Ishikawa (cell line): ENCODE results near the gene NTMT1.

Experiments
- CEBPB ChIP-seq: IDR thresholded peaks from 2 replicates; pipeline ENCODE4 v1.6.1; 2012
- EGR1 ChIP-seq: IDR thresholded peaks from 2 replicates; pipeline ENCODE4 v1.6.1; 2012
- EP300 ChIP-seq: IDR thresholded peaks from 2 replicates; pipeline ENCODE4 v1.6.1; 2012; ENCODE audit warnings: borderline replicate concordance
- NFIC ChIP-seq: IDR thresholded peaks from 2 replicates; pipeline ENCODE4 v1.6.1; 2012
- RAD21 ChIP-seq: IDR thresholded peaks from 2 replicates; pipeline ENCODE4 v1.6.1; 2012; ENCODE audit warnings: low read depth
- TAF1 ChIP-seq: IDR thresholded peaks from 2 replicates; pipeline ENCODE4 v1.6.1; 2012; ENCODE audit warnings: low read depth, mild to moderate bottlenecking
- TCF12 ChIP-seq: IDR thresholded peaks from 2 replicates; pipeline ENCODE4 v1.6.1; 2012; ENCODE audit warnings: low read depth
- YY1 ChIP-seq: IDR thresholded peaks from 2 replicates; pipeline ENCODE4 v1.6.1; 2012; ENCODE audit warnings: low read depth
- TF ChIP-seq, protein P1 (sequence below): IDR thresholded peaks from 2 replicates; pipeline ENCODE4 v1.6.1; 2012

DNA sequence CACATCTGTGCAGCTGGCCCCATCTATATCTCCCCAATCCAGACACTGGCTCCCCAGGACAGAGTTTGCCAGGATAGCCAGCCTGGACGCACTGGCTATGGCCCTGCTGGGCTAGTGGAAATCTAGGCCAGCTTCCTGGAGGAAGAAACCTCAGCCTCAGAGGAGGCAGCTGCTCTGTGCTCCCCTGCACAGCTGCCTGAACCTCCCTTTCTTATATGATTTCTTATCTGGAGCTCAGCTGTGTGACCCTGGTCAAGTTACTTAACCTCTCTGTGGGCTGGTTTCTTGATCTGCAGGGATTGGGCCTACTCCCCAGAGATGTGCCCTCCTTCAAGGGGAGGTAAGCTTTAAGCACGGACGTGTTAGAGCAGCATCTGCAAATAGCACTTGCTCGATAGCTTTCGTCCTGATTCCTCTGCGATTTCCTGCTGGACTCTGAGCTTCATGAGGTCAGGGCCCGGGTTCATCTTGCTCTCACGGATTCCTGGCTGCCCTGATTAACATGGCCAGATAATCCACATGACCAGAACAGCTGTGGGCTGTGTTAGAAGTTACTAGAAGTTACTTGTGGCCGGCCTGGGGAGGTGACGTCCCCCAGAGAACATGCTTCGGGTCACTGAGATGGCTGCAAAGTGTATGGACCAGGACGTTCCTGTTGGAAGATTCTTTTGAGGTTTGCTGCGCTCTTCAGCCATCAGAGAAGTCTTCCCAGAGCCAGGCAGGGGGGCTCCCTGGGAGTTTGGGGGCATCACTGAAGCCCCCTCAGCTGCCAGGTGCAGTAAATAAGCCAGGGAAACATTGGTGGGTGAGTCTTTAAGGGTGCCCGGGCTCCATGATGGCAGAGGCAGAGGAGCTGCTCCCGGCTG, 19.6 kb upstream of the NTMT1 start:
- TF ChIP-seq, protein P1, sequence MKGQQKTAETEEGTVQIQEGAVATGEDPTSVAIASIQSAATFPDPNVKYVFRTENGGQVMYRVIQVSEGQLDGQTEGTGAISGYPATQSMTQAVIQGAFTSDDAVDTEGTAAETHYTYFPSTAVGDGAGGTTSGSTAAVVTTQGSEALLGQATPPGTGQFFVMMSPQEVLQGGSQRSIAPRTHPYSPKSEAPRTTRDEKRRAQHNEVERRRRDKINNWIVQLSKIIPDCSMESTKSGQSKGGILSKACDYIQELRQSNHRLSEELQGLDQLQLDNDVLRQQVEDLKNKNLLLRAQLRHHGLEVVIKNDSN, result no peak
- TF ChIP-seq CEBPB, result no peak
- TF ChIP-seq EGR1, result no peak
- TF ChIP-seq NFIC, result no peak
- no peak for TF ChIP-seq TCF12
- no peak for TF ChIP-seq EP300
- no peak for TF ChIP-seq YY1
- TF ChIP-seq TAF1, result no peak
- no peak for TF ChIP-seq RAD21
